ENCODE data around the gene ZKSCAN8.

- TF ChIP-seq POLR2A (IDR thresholded peaks at IDR 0.05; ENCODE audit: low read length) = no peak
- no peak for TF ChIP-seq GATA1 (IDR thresholded peaks at IDR 0.05; ENCODE audit: low read depth, low read length)
Measured at GRCh38 chr6:28158318-28158717, 16.6 kb downstream of the ZKSCAN8 start.
